Neuronal stem cell (in vitro differentiated cells): Measurements from ENCODE around the gene NRARP.
"Not testable (repeated sequence)": the region's sequence is repeated elsewhere in the genome, so short reads cannot be mapped to it uniquely, and the experiment has no call there.

Experiments
- DNase-seq: peaks from one replicate; pipeline ENCODE4 v3.0.0-alpha.2; 2013; ENCODE audit warnings: low spot score
- H2AFZ ChIP-seq: one replicate; pipeline ENCODE4 v1.6.1; 2013; ENCODE audit warnings: mild to moderate bottlenecking, low read length, inconsistent platforms
- H2AK5ac ChIP-seq: 2 replicates; pipeline ENCODE4 v1.6.1; 2013; ENCODE audit warnings: low read depth, mild to moderate bottlenecking, inconsistent platforms, low read length, moderate library complexity, mixed read lengths
- H2BK120ac ChIP-seq: 2 replicates; pipeline ENCODE4 v1.6.1; 2013; ENCODE audit warnings: low read depth, mild to moderate bottlenecking, inconsistent platforms, low read length, moderate library complexity, mixed read lengths
- H2BK12ac ChIP-seq: one replicate; pipeline ENCODE4 v1.6.1; 2013; ENCODE audit warnings: low read length, inconsistent platforms
- H2BK15ac ChIP-seq: 2 replicates; pipeline ENCODE4 v1.6.1; 2013; ENCODE audit warnings: mild to moderate bottlenecking, low read length, inconsistent platforms, mixed read lengths
- H2BK5ac ChIP-seq: one replicate; pipeline ENCODE4 v1.6.1; 2013; ENCODE audit warnings: inconsistent platforms, mild to moderate bottlenecking, low read length, moderate library complexity
- H3K14ac ChIP-seq: one replicate; pipeline ENCODE4 v1.6.1; 2013; ENCODE audit warnings: low read length, inconsistent platforms
- H3K18ac ChIP-seq: 2 replicates; pipeline ENCODE4 v1.6.1; 2013; ENCODE audit warnings: low read length, inconsistent platforms
- H3K23ac ChIP-seq: 2 replicates; pipeline ENCODE4 v1.6.1; 2013; ENCODE audit warnings: low read depth, mild to moderate bottlenecking, mixed read lengths, low read length, inconsistent platforms; ENCODE audit not compliant: poor library complexity
- H3K27ac ChIP-seq: replicated peaks from 3 replicates; pipeline ENCODE4 v1.5.1; 2013; ENCODE audit warnings: low read length, inconsistent platforms
- H3K27me3 ChIP-seq, 3 experiments: 2 replicates each; pipeline ENCODE4 v1.6.1; 2013; ENCODE audit warnings: low read length in 3 of 3, mild to moderate bottlenecking in 2 of 3, inconsistent platforms in 1 of 3, low read depth in 1 of 3, mixed read lengths in 1 of 3, moderate library complexity in 1 of 3; ENCODE audit not compliant: control insufficient read depth in 3 of 3, insufficient read depth in 3 of 3
- H3K36me3 ChIP-seq, 2 donors: replicated peaks in 1 of 2; 2 replicates each; pipeline ENCODE4 v1.6.1; 2013; ENCODE audit warnings: low read length in 2 of 2; ENCODE audit not compliant: control insufficient read depth in 2 of 2, insufficient read depth in 2 of 2
- H3K4ac ChIP-seq: 2 replicates; pipeline ENCODE4 v1.6.1; 2013; ENCODE audit warnings: inconsistent platforms, mild to moderate bottlenecking, low read length, moderate library complexity
- H3K4me1 ChIP-seq, 2 donors: 1 replicate in 1 of 2; 2 replicates in 1 of 2; pipeline ENCODE4 v1.6.1; 2013; ENCODE audit warnings: low read length in 2 of 2, low read depth in 1 of 2; ENCODE audit not compliant: control insufficient read depth in 2 of 2, insufficient read depth in 1 of 2
- H3K4me2 ChIP-seq: one replicate; pipeline ENCODE4 v1.6.1; 2013; ENCODE audit warnings: mild to moderate bottlenecking, low read length, inconsistent platforms; ENCODE audit not compliant: insufficient read depth, poor library complexity, severe bottlenecking
- H3K4me3 ChIP-seq, 2 donors: 2 replicates each; pipeline ENCODE4 v1.5.1; 2013; ENCODE audit warnings: low read length in 2 of 2, mild to moderate bottlenecking in 2 of 2, inconsistent platforms in 1 of 2, moderate library complexity in 1 of 2
- H3K79me1 ChIP-seq: one replicate; pipeline ENCODE4 v1.6.1; 2013; ENCODE audit warnings: low read depth, mild to moderate bottlenecking, inconsistent platforms, low read length, moderate library complexity
- H3K9ac ChIP-seq: one replicate; pipeline ENCODE4 v1.6.1; 2013; ENCODE audit warnings: mild to moderate bottlenecking, low read depth, low read length, inconsistent platforms; ENCODE audit not compliant: poor library complexity
- H3K9me3 ChIP-seq, 2 donors: replicated peaks in 1 of 2; 2 replicates each; pipeline versions ENCODE3 to v1.6.1; 2013; ENCODE audit warnings: low read length in 2 of 2, mild to moderate bottlenecking in 2 of 2, inconsistent platforms in 1 of 2, low read depth in 1 of 2, mixed read lengths in 1 of 2, moderate library complexity in 1 of 2; ENCODE audit not compliant: control insufficient read depth in 2 of 2, insufficient read depth in 1 of 2
- H4K8ac ChIP-seq: one replicate; pipeline ENCODE4 v1.6.1; 2013; ENCODE audit warnings: low read depth, mild to moderate bottlenecking, inconsistent platforms, low read length, moderate library complexity
- H4K91ac ChIP-seq: one replicate; pipeline ENCODE4 v1.6.1; 2013; ENCODE audit warnings: low read length, low read depth, mild to moderate bottlenecking, inconsistent platforms; ENCODE audit not compliant: poor library complexity
- WGBS, 2 donors: extraction: QIAGEN DNeasy Blood & Tissue Kit; methylation state at CpG; one replicate each; pipeline ENCODE4 v1.1.7; 2013; ENCODE audit warnings: missing lambda C conversion rate in 2 of 2, mixed read lengths in 1 of 2; ENCODE audit not compliant: insufficient read length in 2 of 2, insufficient replicate concordance in 1 of 2; ENCODE audit errors: extremely low coverage in 2 of 2; 5-methylcytosine and 5-hydroxymethylcytosine counted together

NRARP gene

GRCh38 chr9:137262173-137262908 lies 39.7 kb downstream of the NRARP start:
- H3K14ac ChIP-seq, H3K27ac ChIP-seq, H2BK120ac ChIP-seq, H2AK5ac ChIP-seq, H3K9ac ChIP-seq, H4K8ac ChIP-seq, H3K23ac ChIP-seq, H2BK15ac ChIP-seq, H3K4ac ChIP-seq, DNase-seq, H3K4me3 ChIP-seq, H3K4me1 ChIP-seq, H2BK5ac ChIP-seq, H4K91ac ChIP-seq, H2BK12ac ChIP-seq, H3K9me3 ChIP-seq, H3K27me3 ChIP-seq, H3K18ac ChIP-seq, H2AFZ ChIP-seq, H3K79me1 ChIP-seq, H3K4me2 ChIP-seq: not testable (repeated sequence)
- no CpG with 5 or more reads among the region's 15 CpGs for WGBS, 2 donors
- H3K36me3 ChIP-seq = peaks cover 35 to 73% of the 10 kb centered on the region in 2 donors

DNA sequence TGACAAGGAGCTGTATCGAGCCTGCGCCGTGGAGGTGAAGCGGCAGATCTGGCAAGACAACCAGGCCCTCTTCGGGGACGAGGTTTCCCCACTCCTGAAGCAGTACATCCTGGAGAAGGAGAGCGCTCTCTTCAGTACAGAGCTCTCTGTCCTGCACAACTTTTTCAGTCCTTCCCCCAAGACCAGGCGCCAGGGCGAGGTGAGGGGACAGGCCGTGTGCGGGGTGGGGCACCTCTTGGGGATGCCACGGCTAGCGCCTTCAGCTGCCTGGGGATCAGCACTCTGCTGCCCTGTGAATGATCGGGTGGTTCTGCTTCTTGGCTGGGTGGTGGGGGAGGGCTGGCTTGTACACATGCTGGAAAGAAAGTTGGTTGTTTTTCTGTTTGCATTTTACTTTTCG lies 45.2 kb downstream of the NRARP start:
- no peak for DNase-seq
- Histone ChIP-seq H3K4ac (no peak overlapping the region), H3K4me3 (peak overlapping the region in 1 of 2 donors; percentile 100)

DNA sequence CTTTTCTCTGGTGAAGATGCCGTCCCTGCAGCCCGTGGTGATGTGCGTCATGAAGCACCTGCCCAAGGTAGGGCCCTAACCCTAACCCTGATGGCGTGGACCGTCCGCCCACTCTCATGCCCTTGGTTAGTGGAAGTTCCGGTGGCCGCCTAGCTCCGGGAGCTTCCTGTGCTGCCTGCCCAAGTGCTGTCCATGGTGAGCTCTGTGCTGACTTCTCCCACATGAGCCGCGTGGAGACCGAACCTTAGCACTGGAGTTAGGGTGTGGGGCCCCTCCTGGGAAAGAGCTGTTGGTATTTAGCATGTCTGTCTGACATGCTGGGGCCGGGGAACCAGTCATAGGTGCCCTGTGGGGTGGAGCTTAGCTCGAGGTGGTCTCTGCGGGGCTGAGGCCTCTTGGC lies 45.7 kb downstream of the NRARP start:
- Histone ChIP-seq H2BK15ac (no peak overlapping the region), H3K4me1 (peaks cover 14 to 36% of the 10 kb centered on the region in 2 donors), H2AFZ (no peak overlapping the region), H4K8ac (no peak overlapping the region), H3K14ac (no peak overlapping the region), H4K91ac (no peak overlapping the region), H3K27me3 (no peaks in the 10 kb centered on the region), H2BK12ac (no peak overlapping the region), H2BK120ac (no peak overlapping the region), H3K4ac (no peak overlapping the region), H3K27ac (no peak overlapping the region), H3K36me3 (peaks cover 17 to 34% of the 10 kb centered on the region in 2 donors), H3K23ac (peak overlapping the region; percentile 70), H3K79me1 (peaks cover 12% of the 10 kb centered on the region), H2AK5ac (peak overlapping the region; percentile 76), H3K9ac (peak overlapping the region; percentile 97), H3K4me3 (peak overlapping the region; percentile 96 to 100), H3K18ac (no peak overlapping the region), H3K9me3 (no peaks in the 10 kb centered on the region), H3K4me2 (peak overlapping the region; percentile 80), H2BK5ac (no peak overlapping the region)
- DNase-seq = no peak
- WGBS, 2 donors = no CpG with 5 or more reads among the region's 15 CpGs

More for the DNA sequence above, 45.2 kb downstream of the NRARP start:
- no peak overlapping the region for H2BK12ac ChIP-seq
- peaks cover 17 to 38% of the 10 kb centered on the region in 2 donors for H3K36me3 ChIP-seq
- no peaks in the 10 kb centered on the region for H3K9me3 ChIP-seq
- H2AFZ ChIP-seq = no peak overlapping the region
- no peak overlapping the region for H2BK5ac ChIP-seq
- no peak overlapping the region for H4K8ac ChIP-seq
- no peak overlapping the region for H2AK5ac ChIP-seq
- no peak overlapping the region for H3K4me2 ChIP-seq
- no peak overlapping the region for H3K18ac ChIP-seq
- no peaks in the 10 kb centered on the region for H3K27me3 ChIP-seq
- H3K9ac ChIP-seq = no peak overlapping the region
- no peak overlapping the region for H3K23ac ChIP-seq
- no peak overlapping the region for H2BK120ac ChIP-seq
- peaks cover 14 to 31% of the 10 kb centered on the region in 2 donors for H3K4me1 ChIP-seq
- H3K27ac ChIP-seq = no peak overlapping the region
- no peak overlapping the region for H3K14ac ChIP-seq
- H4K91ac ChIP-seq = no peak overlapping the region
- peaks cover 12% of the 10 kb centered on the region for H3K79me1 ChIP-seq
- no CpG with 5 or more reads among the region's 15 CpGs for WGBS, 2 donors
- H2BK15ac ChIP-seq = no peak overlapping the region

GRCh38 chr9:137255448-137256114 lies 46.5 kb downstream of the NRARP start:
- Histone ChIP-seq H3K9me3 (no peaks in the 10 kb centered on the region), H2AK5ac (peak overlapping the region; percentile 76), H3K23ac (peak overlapping the region; percentile 70), H2BK12ac (no peak overlapping the region), H3K4me2 (peak overlapping the region; percentile 80), H3K9ac (peak overlapping the region; percentile 97), H3K4me1 (peaks cover 19 to 44% of the 10 kb centered on the region in 2 donors), H3K14ac (no peak overlapping the region), H3K4ac (peak overlapping the region; percentile 38), H3K4me3 (peak overlapping the region; percentile 96 to 100), H4K8ac (peak overlapping the region; percentile 29), H2BK120ac (no peak overlapping the region), H3K79me1 (peaks cover 12% of the 10 kb centered on the region), H3K36me3 (peaks cover 17 to 34% of the 10 kb centered on the region in 2 donors), H2AFZ (peak overlapping the region; percentile 96), H3K27me3 (no peaks in the 10 kb centered on the region), H3K27ac (no peak overlapping the region), H2BK15ac (peak overlapping the region; percentile 67), H3K18ac (peak overlapping the region; percentile 92), H2BK5ac (peak overlapping the region; percentile 93), H4K91ac (no peak overlapping the region)
- no CpG with 5 or more reads among the region's 51 CpGs for WGBS, 2 donors
- DNase-seq = no peak
